ENCODE data around the gene HOXA7. TPM values are rescaled to one million over a fixed set of nuclear protein-coding genes. Genes with fewer than 3 reads are reported as not detected.
A peak's percentile ranks its signal among the peaks of the same experiment; 100 is the strongest.

HOXA7 gene
- total and polyA plus RNA-seq, 11 donors, result 0.29 TPM; not detected in 10

GRCh38 chr7:27148031-27148755 lies 8.3 kb downstream of the HOXA7 start:
- Histone ChIP-seq H3K4me1 (peaks cover 0 to 64% (median 20%) of the 10 kb centered on the region in 12 donors), H3K36me3 (no peaks in the 10 kb centered on the region), H3K27ac (peak overlapping the region in 1 of 12 donors; percentile 76), H3K4me3 (peak overlapping the region in 10 of 12 donors; percentile 17 to 48 (median 30)), H3K27me3 (peaks cover 88 to 100% (median 99%) of the 10 kb centered on the region in 9 donors), H3K9me3 (no peaks in the 10 kb centered on the region)
- WGBS, 4 donors, result 7 to 17% (median 12%) methylated on average over 20 to 28 of the region's 28 CpGs
- TF ChIP-seq CTCF (IDR thresholded peaks at IDR 0.05) (no peak), POLR2A (IDR thresholded peaks at IDR 0.05) (no peak)
- intact Hi-C loops (cut with DNase I), result no loop called here
- ATAC-seq, result no peak
- peak in 1 of 5 donors; percentile 51 for DNase-seq

- WGBS, 4 donors, result 6 to 13% (median 6%) methylated on average over 28 to 63 of the region's 63 CpGs
- Histone ChIP-seq H3K27me3 (peaks cover 87 to 100% (median 99%) of the 10 kb centered on the region in 9 donors), H3K4me3 (peak within 1 kb of the TSS in 10 of 12 donors; percentile 17 to 48 (median 30)), H3K4me1 (peaks cover 0 to 68% (median 23%) of the 10 kb centered on the region in 12 donors), H3K27ac (peak within 1 kb of the TSS in 1 of 12 donors; percentile 76), H3K9me3 (no peaks in the 10 kb centered on the region), H3K36me3 (no peaks in the 10 kb centered on the region)
- intact Hi-C loops (cut with DNase I), result no loop called here
- ATAC-seq (no peak), DNase-seq (peak in 1 of 5 donors; percentile 62)
- no peak for TF ChIP-seq POLR2A (IDR thresholded peaks at IDR 0.05)
- TF ChIP-seq CTCF (IDR thresholded peaks at IDR 0.05), result no peak
Measured at GRCh38 chr7:27147199-27148030, 9.1 kb downstream of the HOXA7 start, which contains the start of gene HOXA6. HOXA6 (minus strand) TSS chr7:27147774; CDS start chr7:27147749, 25 bp downstream.

GRCh38 chr7:27146491-27147198 lies 9.8 kb downstream of the HOXA7 start:
- 34 to 49% (median 35%) methylated on average over 5 of the region's 5 CpGs for WGBS, 4 donors
- ATAC-seq (no peak), DNase-seq (no peak)
- Histone ChIP-seq H3K27ac (peak overlapping the region in 1 of 12 donors; percentile 76), H3K36me3 (no peaks in the 10 kb centered on the region), H3K4me1 (peaks cover 0 to 67% (median 23%) of the 10 kb centered on the region in 12 donors), H3K4me3 (no peak overlapping the region), H3K27me3 (peaks cover 87 to 100% (median 99%) of the 10 kb centered on the region in 9 donors), H3K9me3 (no peaks in the 10 kb centered on the region)
- TF ChIP-seq POLR2A (IDR thresholded peaks at IDR 0.05) (no peak), CTCF (IDR thresholded peaks at IDR 0.05) (no peak)
- intact Hi-C loops (cut with DNase I), result no loop called here

All from heart left ventricle (tissue), 16 donors.